Transverse colon (tissue), 4 donors: ENCODE results near the gene DYNC2H1. TPM values are rescaled to one million over a fixed set of nuclear protein-coding genes. Genes with fewer than 3 reads are reported as not detected.

Experiments
- DNase-seq: peaks from one replicate; pipeline ENCODE4 v3.0.0-alpha.2; 2019
- H3K27ac ChIP-seq, 4 donors: fragments of 200-600 bp; sonication (generic); 2 replicates each; pipeline ENCODE4 v1.5.1; 2016 to 2018; ENCODE audit warnings: inconsistent platforms in 4 of 4
- H3K27me3 ChIP-seq: fragments of 200-600 bp; sonication (generic); 2 replicates; pipeline ENCODE4 v1.5.1; 2017; ENCODE audit warnings: inconsistent platforms
- H3K36me3 ChIP-seq, 4 donors: fragments of 200-600 bp; sonication (generic); 2 replicates each; pipeline ENCODE4 v1.5.1; 2017 to 2019; ENCODE audit warnings: inconsistent platforms in 4 of 4
- H3K4me1 ChIP-seq, 4 donors: fragments of 200-600 bp; sonication (generic); 2 replicates each; pipeline ENCODE4 v1.5.1; 2017 to 2020; ENCODE audit warnings: inconsistent platforms in 4 of 4
- H3K4me3 ChIP-seq, 4 donors: fragments of 200-600 bp; sonication (generic); 1 replicate in 1 of 4; 2 replicates in 3 of 4; pipeline versions ENCODE4 v1.5.1 to v1.6.1; 2017 to 2019; ENCODE audit warnings: inconsistent platforms in 4 of 4
- H3K9me3 ChIP-seq, 2 donors: fragments of 200-600 bp; sonication (generic); 2 replicates each; pipeline ENCODE4 v1.5.1; 2017 to 2019; ENCODE audit warnings: inconsistent platforms in 2 of 2
- EP300 ChIP-seq: sonication (generic); formaldehyde crosslinking; IDR thresholded peaks from one replicate; pipeline ENCODE4 v1.6.1; 2017; ENCODE audit warnings: antibody characterized with exemption, low read depth
- POLR2A ChIP-seq: fragments of 450-650 bp; IDR thresholded peaks from one replicate; pipeline ENCODE4 v1.6.1; 2016; ENCODE audit warnings: antibody characterized with exemption, mild to moderate bottlenecking, moderate library complexity
- POLR2AphosphoS5 ChIP-seq, 3 donors: sonication (generic); formaldehyde crosslinking; IDR thresholded peaks; one replicate each; pipeline ENCODE4 v1.6.1; 2016; ENCODE audit warnings: antibody characterized with exemption in 3 of 3
- WGBS, 2 donors: methylation state at CpG; one replicate each; pipeline ENCODE4 v1.1.5; 2018; ENCODE audit warnings: low coverage in 1 of 2; 5-methylcytosine and 5-hydroxymethylcytosine counted together
- in situ Hi-C, 4 donors: fragments of 200-750 bp; cut with MboI; loops; one replicate each; pipeline versions ENCODE4 v1.15.0 to v1.15.1; 2017; ENCODE audit warnings: low sequenced_read_pairs in 3 of 4, low pct_ligation_motif_present in 1 of 4, low pct_unique_long_range_greater_than_20kb in 1 of 4
- intact Hi-C: fragments of 100-400 bp; cut with DNase I; formaldehyde crosslinking; loops from one replicate; pipeline ENCODE4 v1.15.1; 2023; ENCODE audit warnings: low total_unique reads
- total RNA-seq, 4 donors: library from RNA; depleted of rRNA; stranded (reverse); fragments of >200 nt; gene quantifications; one replicate each; pipeline ENCODE4 v1.1.0, GENCODE V29; 2016
- TF ChIP-seq, protein P1 (sequence below), 5 experiments: fragments of 200-600 bp in 3 of 5; fragments of 450-650 bp in 2 of 5; sonication (generic) in 3 of 5; IDR thresholded peaks; 1 replicate in 2 of 5; 2 replicates in 3 of 5; pipeline ENCODE4 v1.5.1; 2016 to 2017; ENCODE audit warnings: antibody characterized with exemption in 5 of 5, inconsistent platforms in 3 of 5, mild to moderate bottlenecking in 2 of 5, moderate library complexity in 1 of 5

DYNC2H1 gene
- total RNA-seq, 4 donors from 2014 or later = 4.2 to 10.8 (median 4.7) TPM

DNA sequence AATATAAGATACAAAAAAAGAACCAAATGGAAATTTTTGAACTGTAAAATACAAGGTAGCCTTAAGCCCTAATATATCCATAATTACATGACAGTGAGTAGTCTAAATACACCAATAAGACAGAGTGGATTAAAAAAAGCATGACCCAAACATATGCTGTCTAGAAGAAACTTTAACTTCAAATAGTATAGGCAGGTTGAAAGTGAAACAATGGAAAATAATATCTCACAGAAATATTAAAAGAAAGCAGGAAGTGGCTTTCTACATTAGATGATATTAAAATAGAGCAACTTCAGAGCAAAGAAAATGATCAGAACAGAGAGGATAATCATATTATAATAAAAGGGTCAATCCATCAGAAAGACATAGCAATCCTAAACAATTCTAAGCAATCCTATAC lies 39.1 kb upstream of the DYNC2H1 start:
- intact Hi-C loops = no loop called here

DNA sequence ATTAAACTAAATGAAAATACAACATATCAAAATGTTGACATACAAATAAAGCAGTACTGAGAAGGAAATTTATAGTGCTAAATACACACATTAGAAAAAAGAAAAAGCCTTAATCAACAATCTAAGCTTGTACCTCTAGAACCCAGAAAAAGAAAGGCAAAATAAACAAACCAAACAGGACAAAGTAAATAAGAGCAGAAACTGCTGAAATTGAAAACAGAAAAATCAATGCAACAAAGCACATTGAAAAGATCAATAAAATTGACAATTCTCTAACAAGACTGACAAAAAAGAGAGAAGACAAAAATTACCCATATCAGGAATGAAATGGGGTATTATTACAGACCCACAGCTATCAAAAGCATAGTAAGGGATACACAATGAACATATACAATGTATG lies 38.2 kb upstream of the DYNC2H1 start:
- Histone ChIP-seq H3K27ac (no peak overlapping the region), H3K4me3 (no peak overlapping the region), H3K36me3 (peaks cover 0 to 3% (median 0%) of the 10 kb centered on the region in 4 donors), H3K9me3 (no peaks in the 10 kb centered on the region), H3K27me3 (no peaks in the 10 kb centered on the region), H3K4me1 (no peaks in the 10 kb centered on the region)
- intact Hi-C loops (no loop called here), in situ Hi-C loops (no loop called here)
- DNase-seq = no peak
- no peak for TF ChIP-seq EP300
- TF ChIP-seq POLR2A = no peak
- no peak for TF ChIP-seq POLR2AphosphoS5 (IDR thresholded peaks at IDR 0.05)
- TF ChIP-seq, protein P1, sequence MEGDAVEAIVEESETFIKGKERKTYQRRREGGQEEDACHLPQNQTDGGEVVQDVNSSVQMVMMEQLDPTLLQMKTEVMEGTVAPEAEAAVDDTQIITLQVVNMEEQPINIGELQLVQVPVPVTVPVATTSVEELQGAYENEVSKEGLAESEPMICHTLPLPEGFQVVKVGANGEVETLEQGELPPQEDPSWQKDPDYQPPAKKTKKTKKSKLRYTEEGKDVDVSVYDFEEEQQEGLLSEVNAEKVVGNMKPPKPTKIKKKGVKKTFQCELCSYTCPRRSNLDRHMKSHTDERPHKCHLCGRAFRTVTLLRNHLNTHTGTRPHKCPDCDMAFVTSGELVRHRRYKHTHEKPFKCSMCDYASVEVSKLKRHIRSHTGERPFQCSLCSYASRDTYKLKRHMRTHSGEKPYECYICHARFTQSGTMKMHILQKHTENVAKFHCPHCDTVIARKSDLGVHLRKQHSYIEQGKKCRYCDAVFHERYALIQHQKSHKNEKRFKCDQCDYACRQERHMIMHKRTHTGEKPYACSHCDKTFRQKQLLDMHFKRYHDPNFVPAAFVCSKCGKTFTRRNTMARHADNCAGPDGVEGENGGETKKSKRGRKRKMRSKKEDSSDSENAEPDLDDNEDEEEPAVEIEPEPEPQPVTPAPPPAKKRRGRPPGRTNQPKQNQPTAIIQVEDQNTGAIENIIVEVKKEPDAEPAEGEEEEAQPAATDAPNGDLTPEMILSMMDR (IDR thresholded peaks at IDR 0.05) = no peak

More for the DNA sequence above, 39.1 kb upstream of the DYNC2H1 start:
- H3K36me3 ChIP-seq = peaks cover 0 to 12% (median 3%) of the 10 kb centered on the region in 4 donors
- H3K27ac ChIP-seq = no peak overlapping the region
- DNase-seq = no peak
- in situ Hi-C loops = no loop called here
- H3K4me1 ChIP-seq = no peaks in the 10 kb centered on the region
- no peak for TF ChIP-seq POLR2A
- H3K9me3 ChIP-seq = no peaks in the 10 kb centered on the region
- no peaks in the 10 kb centered on the region for H3K27me3 ChIP-seq
- no peak overlapping the region for H3K4me3 ChIP-seq

DNA sequence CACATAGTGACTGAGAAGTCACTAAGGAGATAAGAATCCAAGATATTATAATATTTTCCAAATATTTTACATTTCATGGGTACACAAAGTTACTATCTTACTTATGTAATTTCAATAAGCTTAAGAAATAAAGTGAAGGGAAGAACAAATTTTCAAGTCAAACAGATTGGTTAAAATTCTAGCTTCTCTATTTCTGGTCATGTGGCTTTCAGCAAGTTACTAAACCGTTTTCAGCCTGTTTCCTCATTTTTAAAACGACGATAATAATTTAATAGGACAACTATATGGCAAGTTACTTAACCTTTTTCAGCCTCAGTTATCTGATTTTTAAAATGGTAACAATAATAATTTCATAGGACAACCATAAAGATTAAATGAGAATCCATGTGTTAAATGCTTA lies 32.9 kb upstream of the DYNC2H1 start:
- no peak overlapping the region for H3K4me3 ChIP-seq
- intact Hi-C loops (no loop called here), in situ Hi-C loops (no loop called here)
- no peaks in the 10 kb centered on the region for H3K9me3 ChIP-seq
- H3K4me1 ChIP-seq = no peaks in the 10 kb centered on the region
- H3K27me3 ChIP-seq = no peaks in the 10 kb centered on the region
- H3K36me3 ChIP-seq = peaks cover 0 to 20% (median 3%) of the 10 kb centered on the region in 4 donors
- WGBS, 2 donors = 79 to 90% methylated on average over 3 of the region's 3 CpGs
- TF ChIP-seq POLR2A (no peak), POLR2AphosphoS5 (IDR thresholded peaks at IDR 0.05) (no peak), EP300 (no peak)
- TF ChIP-seq, protein P1 (IDR thresholded peaks at IDR 0.05) = no peak
- DNase-seq = no peak
- H3K27ac ChIP-seq = no peak overlapping the region

DNA sequence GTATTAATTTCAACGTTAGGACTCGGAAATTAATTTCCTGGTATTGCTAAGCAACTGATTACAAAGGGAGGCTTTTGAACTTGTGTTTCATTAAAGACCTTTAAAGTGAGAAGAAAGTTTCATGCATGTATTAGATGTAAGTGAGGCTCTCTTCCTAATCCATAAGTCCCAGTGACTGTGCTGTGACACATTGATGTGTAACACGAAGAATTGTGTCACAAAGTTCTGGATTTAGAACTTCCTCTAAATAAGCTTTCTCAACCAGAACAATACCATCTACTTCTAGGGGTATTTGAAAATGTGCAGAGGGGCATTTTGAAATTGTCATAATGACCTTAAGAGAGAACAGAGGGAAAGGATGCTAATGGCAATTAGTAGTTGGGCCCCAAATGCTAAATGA lies 31.7 kb upstream of the DYNC2H1 start:
- intact Hi-C loops = no loop called here
- Histone ChIP-seq H3K9me3 (no peaks in the 10 kb centered on the region), H3K4me3 (no peak overlapping the region), H3K4me1 (no peaks in the 10 kb centered on the region), H3K36me3 (peaks cover 0 to 31% (median 3%) of the 10 kb centered on the region in 4 donors), H3K27ac (no peak overlapping the region), H3K27me3 (no peaks in the 10 kb centered on the region)
- in situ Hi-C loops = no loop called here
- WGBS, 2 donors = 79 to 90% methylated on average over 3 of the region's 3 CpGs
- TF ChIP-seq EP300 = no peak
- TF ChIP-seq, protein P1 (IDR thresholded peaks at IDR 0.05) = no peak
- no peak for TF ChIP-seq POLR2A
- DNase-seq = no peak

DNA sequence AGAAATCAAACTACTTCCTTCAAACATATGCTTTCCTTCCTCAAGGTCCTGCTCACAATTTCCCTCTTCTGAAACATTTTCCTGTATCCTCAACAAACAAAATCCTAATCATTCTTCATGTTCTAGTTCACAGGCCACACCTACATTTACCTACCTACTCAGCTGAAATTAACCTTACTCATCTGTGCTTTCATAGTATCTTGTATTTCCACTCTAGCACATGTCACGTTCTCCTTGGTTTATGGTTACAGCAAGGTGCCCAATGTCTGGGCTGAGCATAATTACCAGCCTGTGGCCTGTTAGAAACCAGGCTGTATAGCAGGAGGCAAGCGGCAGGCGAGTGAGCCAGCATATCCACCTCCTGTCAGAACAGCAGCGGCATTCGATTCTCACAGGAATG lies 30.5 kb upstream of the DYNC2H1 start:
- H3K4me3 ChIP-seq = no peak overlapping the region
- no peaks in the 10 kb centered on the region for H3K4me1 ChIP-seq
- H3K27ac ChIP-seq = no peak overlapping the region
- in situ Hi-C loops = no loop called here
- no peaks in the 10 kb centered on the region for H3K9me3 ChIP-seq
- no peaks in the 10 kb centered on the region for H3K27me3 ChIP-seq
- 71 to 95% methylated on average over 1 to 5 of the region's 5 CpGs for WGBS, 2 donors
- intact Hi-C loops = no loop called here
- TF ChIP-seq EP300 = no peak
- TF ChIP-seq, protein P1 (IDR thresholded peaks at IDR 0.05) = no peak
- H3K36me3 ChIP-seq = peaks cover 0 to 35% (median 3%) of the 10 kb centered on the region in 4 donors
- DNase-seq = no peak
